C4-2B (cell line): Measurements from ENCODE around the gene PDK2.
A peak's percentile ranks its signal among the peaks of the same experiment; 100 is the strongest.

ENCODE experiments used
- H3K27ac ChIP-seq: fragments of 450-650 bp; 2 replicates; pipeline ENCODE4 v1.5.1; 2017
- ZFX ChIP-seq: fragments of 450-650 bp; IDR thresholded peaks from 2 replicates; pipeline ENCODE4 v1.6.1; 2017
- TF ChIP-seq, protein P1 (sequence below): fragments of 450-650 bp; conservative IDR thresholded peaks from 2 replicates; pipeline ENCODE4 v1.5.1; 2017; ENCODE audit warnings: mild to moderate bottlenecking

The PDK2 gene

DNA sequence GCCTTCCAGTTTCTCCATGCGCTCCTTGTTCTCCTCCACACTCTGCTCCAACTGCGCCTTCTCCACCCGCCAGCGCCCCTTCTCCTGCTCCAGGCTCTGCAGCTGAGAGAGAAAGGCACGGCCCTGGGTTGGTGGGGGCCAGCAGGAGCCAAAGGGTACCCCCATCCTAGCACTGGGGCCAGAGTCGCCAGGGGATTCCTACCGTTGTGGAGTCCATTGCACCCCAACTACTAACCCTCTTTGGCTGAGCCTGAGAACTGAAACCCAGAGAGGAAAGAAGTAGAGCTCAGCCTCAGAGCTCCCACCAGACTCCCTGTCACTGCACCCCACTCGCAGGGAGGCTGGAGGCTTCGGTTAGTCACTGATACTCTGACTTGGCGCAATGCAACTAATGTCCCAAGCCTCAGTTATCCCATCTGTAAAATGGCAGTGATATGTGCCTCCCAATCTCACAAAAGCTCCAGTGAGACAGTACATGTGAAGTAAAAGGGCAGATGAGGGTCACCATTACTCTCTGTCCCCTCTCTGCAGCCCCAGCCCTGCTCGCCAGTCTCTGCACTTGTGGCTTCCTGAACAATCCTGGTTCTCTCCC is 41.0 kb downstream of the PDK2 start:
- TF ChIP-seq ZFX, result no peak
- TF ChIP-seq, protein P1, sequence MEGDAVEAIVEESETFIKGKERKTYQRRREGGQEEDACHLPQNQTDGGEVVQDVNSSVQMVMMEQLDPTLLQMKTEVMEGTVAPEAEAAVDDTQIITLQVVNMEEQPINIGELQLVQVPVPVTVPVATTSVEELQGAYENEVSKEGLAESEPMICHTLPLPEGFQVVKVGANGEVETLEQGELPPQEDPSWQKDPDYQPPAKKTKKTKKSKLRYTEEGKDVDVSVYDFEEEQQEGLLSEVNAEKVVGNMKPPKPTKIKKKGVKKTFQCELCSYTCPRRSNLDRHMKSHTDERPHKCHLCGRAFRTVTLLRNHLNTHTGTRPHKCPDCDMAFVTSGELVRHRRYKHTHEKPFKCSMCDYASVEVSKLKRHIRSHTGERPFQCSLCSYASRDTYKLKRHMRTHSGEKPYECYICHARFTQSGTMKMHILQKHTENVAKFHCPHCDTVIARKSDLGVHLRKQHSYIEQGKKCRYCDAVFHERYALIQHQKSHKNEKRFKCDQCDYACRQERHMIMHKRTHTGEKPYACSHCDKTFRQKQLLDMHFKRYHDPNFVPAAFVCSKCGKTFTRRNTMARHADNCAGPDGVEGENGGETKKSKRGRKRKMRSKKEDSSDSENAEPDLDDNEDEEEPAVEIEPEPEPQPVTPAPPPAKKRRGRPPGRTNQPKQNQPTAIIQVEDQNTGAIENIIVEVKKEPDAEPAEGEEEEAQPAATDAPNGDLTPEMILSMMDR, result no peak
- no peak overlapping the region for H3K27ac ChIP-seq

DNA sequence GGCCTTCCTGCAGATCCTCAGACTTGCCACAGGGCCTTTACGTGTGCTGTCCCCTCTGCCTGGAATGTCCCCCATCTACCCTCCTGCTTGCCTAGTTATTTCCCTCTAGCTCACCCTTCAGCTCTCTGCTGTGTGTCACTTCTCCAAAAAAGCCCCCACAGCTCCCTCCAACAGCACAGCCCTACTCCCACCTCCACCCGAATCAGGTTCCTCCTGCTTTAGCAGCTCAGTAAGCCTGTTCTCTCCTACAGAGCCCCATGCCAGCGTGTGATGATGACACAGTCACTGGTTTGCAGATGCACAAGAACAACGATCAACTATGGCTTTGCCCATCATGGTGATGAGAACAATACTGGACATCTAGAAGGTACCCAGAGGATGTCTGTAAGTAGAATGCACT is 41.9 kb downstream of the PDK2 start:
- no peak for TF ChIP-seq ZFX
- TF ChIP-seq, protein P1, result no peak
- no peak overlapping the region for H3K27ac ChIP-seq

DNA sequence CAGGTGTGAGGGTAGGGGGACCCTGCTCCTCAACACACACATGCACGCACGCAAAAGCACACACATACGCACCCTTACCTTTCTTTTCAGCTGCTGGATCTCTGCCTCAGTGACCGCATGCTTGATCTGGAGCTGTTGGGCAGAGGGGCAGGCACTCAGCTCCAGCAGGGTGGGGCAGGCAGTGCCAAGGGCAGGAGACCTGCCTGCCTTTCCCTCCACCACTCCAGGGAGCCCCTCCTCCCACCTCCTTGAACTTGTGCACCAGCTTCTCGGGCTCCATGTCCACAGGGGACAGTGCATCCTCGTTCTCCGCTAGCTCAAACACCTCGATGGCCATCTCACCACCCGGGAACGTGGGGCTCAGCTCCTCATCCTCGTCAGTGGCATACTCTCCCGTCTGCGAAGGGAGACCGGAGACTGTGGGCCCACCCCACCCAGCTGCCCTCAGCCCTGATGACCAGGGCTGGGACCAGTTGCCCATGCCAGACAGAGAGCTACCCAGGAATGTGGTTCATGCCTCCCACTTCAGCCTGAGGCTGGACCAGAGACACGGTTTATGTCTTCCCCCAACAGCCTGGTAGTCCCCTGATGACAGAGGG is 44.1 kb downstream of the PDK2 start:
- TF ChIP-seq, protein P1, result no peak
- no peak for TF ChIP-seq ZFX
- H3K27ac ChIP-seq, result no peak overlapping the region

- no peak overlapping the region for H3K27ac ChIP-seq
- no peak for TF ChIP-seq ZFX
- TF ChIP-seq, protein P1, result peak; percentile 97
These were observed 45.1 kb downstream of the PDK2 start for GRCh38 chr17:50139950-50140885.

DNA sequence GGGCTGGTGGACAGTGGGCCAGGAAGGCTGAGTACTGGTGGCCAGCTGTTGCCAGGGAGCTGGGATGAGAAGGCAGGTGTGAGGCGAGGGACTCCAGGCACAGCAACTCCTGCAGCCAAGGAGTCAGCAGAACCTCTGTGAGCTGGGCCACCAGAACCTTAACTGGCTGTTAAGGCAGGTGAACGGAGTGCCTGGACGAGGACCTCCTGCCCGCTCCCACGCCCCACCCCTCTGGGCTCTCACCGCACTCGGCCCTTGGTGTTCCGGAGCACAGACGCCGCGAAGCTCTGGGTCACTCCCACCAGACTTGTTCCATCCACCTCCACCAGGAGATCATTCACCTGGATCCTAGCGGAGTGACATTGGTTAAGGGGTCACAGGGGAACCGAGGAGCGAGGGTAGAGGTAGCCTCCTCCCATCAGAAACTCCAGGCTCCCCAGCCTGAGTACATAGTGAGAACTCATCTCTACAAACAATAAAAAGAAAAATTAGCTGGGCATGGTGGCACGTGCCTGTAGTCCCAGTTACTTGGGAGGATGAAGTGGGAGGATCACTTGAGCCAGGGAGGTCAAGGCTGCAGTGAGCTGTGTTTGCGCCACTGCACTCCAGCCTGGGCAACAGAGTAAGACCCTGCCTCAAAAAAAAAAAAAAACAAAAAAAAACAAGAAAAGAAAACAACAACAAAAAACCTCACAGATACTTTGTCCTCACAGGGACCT is 46.0 kb downstream of the PDK2 start:
- no peak for TF ChIP-seq ZFX
- TF ChIP-seq, protein P1, result no peak
- H3K27ac ChIP-seq, result no peak overlapping the region

DNA sequence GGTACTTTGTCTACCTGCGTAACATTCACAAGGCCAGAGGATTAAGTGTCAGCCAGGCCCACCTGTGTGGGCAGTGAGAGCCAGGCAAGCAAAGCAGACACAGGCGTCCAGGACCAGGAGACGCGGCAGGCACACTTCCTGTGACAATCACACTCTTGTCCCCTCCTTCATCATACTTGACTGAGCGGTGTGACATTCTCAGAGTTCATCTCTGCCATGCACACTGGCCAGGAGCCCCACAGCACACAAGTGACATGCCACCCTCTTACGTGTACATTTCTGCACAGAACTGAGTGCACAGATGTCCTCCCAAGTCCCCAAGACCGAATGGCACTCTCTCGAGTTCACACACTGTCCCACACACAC is 46.6 kb downstream of the PDK2 start:
- no peak for TF ChIP-seq ZFX
- TF ChIP-seq, protein P1, result no peak
- H3K27ac ChIP-seq, result no peak overlapping the region
